Mesenchymal stem cell (in vitro differentiated cells and primary cell): ENCODE data around the gene HIGD1C.

ENCODE experiments used
- DNase-seq: peaks from one replicate; pipeline ENCODE4 v3.0.0-alpha.2; 2013
- H2AFZ ChIP-seq: one replicate; pipeline ENCODE4 v1.6.1; 2013; ENCODE audit warnings: low read depth, mild to moderate bottlenecking, control low read depth, inconsistent platforms, low read length, moderate library complexity
- H2AK5ac ChIP-seq: 2 replicates; pipeline ENCODE4 v1.6.1; 2013; ENCODE audit warnings: low read length, moderate library complexity, mild to moderate bottlenecking, inconsistent platforms; ENCODE audit not compliant: severe bottlenecking
- H2BK120ac ChIP-seq: one replicate; pipeline ENCODE4 v1.6.1; 2013; ENCODE audit warnings: low read depth, mild to moderate bottlenecking, inconsistent platforms, low read length, moderate library complexity
- H2BK12ac ChIP-seq, 2 experiments: one replicate each; pipeline ENCODE4 v1.6.1; 2013; ENCODE audit warnings: inconsistent platforms in 2 of 2, low read length in 2 of 2, mild to moderate bottlenecking in 2 of 2, moderate library complexity in 2 of 2, control low read depth in 1 of 2
- H2BK15ac ChIP-seq: one replicate; pipeline ENCODE4 v1.6.1; 2013; ENCODE audit warnings: mild to moderate bottlenecking, low read depth, inconsistent platforms; ENCODE audit not compliant: poor library complexity, severe bottlenecking
- H2BK5ac ChIP-seq: 2 replicates; pipeline ENCODE4 v1.6.1; 2013; ENCODE audit warnings: low read depth, mild to moderate bottlenecking, low read length, control low read depth, inconsistent platforms; ENCODE audit not compliant: poor library complexity, severe bottlenecking
- H3K14ac ChIP-seq, 2 experiments: one replicate each; pipeline ENCODE4 v1.6.1; 2013; ENCODE audit warnings: inconsistent platforms in 2 of 2, low read length in 2 of 2, control low read depth in 1 of 2, mild to moderate bottlenecking in 1 of 2, moderate library complexity in 1 of 2
- H3K18ac ChIP-seq, 2 experiments: one replicate each; pipeline ENCODE4 v1.6.1; 2013; ENCODE audit warnings: inconsistent platforms in 2 of 2, low read length in 2 of 2, control low read depth in 1 of 2, low read depth in 1 of 2, mild to moderate bottlenecking in 1 of 2
- H3K23ac ChIP-seq, 2 experiments: one replicate each; pipeline ENCODE4 v1.6.1; 2013; ENCODE audit warnings: inconsistent platforms in 2 of 2, low read length in 2 of 2, mild to moderate bottlenecking in 2 of 2, moderate library complexity in 2 of 2, control low read depth in 1 of 2
- H3K27ac ChIP-seq: 2 replicates; pipeline ENCODE4 v1.5.1; 2013; ENCODE audit warnings: mild to moderate bottlenecking, moderate library complexity, low read length, control low read depth, inconsistent platforms; ENCODE audit not compliant: poor library complexity, severe bottlenecking
- H3K27me3 ChIP-seq, 2 experiments: 2 replicates each; pipeline versions ENCODE4 v1.6.1 to v1.7.0; 2013; ENCODE audit warnings: low read length in 2 of 2, mild to moderate bottlenecking in 2 of 2, moderate library complexity in 2 of 2, control low read depth in 1 of 2, inconsistent platforms in 1 of 2; ENCODE audit not compliant: control insufficient read depth in 1 of 2, insufficient read depth in 1 of 2
- H3K36me3 ChIP-seq, 2 experiments: 2 replicates each; pipeline versions ENCODE4 v1.6.1 to v1.7.0; 2013; ENCODE audit warnings: low read length in 2 of 2, control low read depth in 1 of 2, inconsistent platforms in 1 of 2, low read depth in 1 of 2, mild to moderate bottlenecking in 1 of 2; ENCODE audit not compliant: insufficient read depth in 2 of 2, control insufficient read depth in 1 of 2
- H3K4ac ChIP-seq, 2 experiments: one replicate each; pipeline ENCODE4 v1.6.1; 2013; ENCODE audit warnings: inconsistent platforms in 2 of 2, low read length in 2 of 2, mild to moderate bottlenecking in 2 of 2, moderate library complexity in 2 of 2, control low read depth in 1 of 2, low read depth in 1 of 2
- H3K4me1 ChIP-seq: 2 replicates; pipeline ENCODE4 v1.6.1; 2013; ENCODE audit warnings: low read depth, low read length, control low read depth; ENCODE audit not compliant: control insufficient read depth, insufficient read depth
- H3K4me2 ChIP-seq: 2 replicates; pipeline ENCODE4 v1.6.1; 2013; ENCODE audit warnings: low read length, mild to moderate bottlenecking, inconsistent platforms; ENCODE audit not compliant: poor library complexity, severe bottlenecking
- H3K4me3 ChIP-seq, 2 experiments: 2 replicates each; pipeline versions ENCODE4 v1.5.1 to v1.7.0; 2013; ENCODE audit warnings: low read length in 2 of 2, mild to moderate bottlenecking in 2 of 2, control low read depth in 1 of 2, low read depth in 1 of 2; ENCODE audit not compliant: insufficient read depth in 1 of 2
- H3K79me1 ChIP-seq: replicated peaks from 2 replicates; pipeline ENCODE4 v1.6.1; 2013; ENCODE audit warnings: mild to moderate bottlenecking, control low read depth, low read length, inconsistent platforms; ENCODE audit not compliant: poor library complexity, severe bottlenecking
- H3K9ac ChIP-seq: 2 replicates; pipeline ENCODE4 v1.7.0; 2013; ENCODE audit warnings: mild to moderate bottlenecking, low read length, moderate library complexity
- H3K9me3 ChIP-seq: 2 replicates; pipeline ENCODE4 v1.7.0; 2013; ENCODE audit warnings: mild to moderate bottlenecking, low read length; ENCODE audit not compliant: control insufficient read depth
- H4K8ac ChIP-seq: one replicate; pipeline ENCODE4 v1.6.1; 2013; ENCODE audit warnings: inconsistent platforms, mild to moderate bottlenecking, low read length, moderate library complexity
- H4K91ac ChIP-seq: one replicate; pipeline ENCODE4 v1.6.1; 2013; ENCODE audit warnings: mild to moderate bottlenecking, low read length, inconsistent platforms
- WGBS: methylation state at CpG from one replicate; pipeline ENCODE4 v1.1.7; 2013; ENCODE audit warnings: mixed read lengths; 5-methylcytosine and 5-hydroxymethylcytosine counted together

HIGD1C gene

DNA sequence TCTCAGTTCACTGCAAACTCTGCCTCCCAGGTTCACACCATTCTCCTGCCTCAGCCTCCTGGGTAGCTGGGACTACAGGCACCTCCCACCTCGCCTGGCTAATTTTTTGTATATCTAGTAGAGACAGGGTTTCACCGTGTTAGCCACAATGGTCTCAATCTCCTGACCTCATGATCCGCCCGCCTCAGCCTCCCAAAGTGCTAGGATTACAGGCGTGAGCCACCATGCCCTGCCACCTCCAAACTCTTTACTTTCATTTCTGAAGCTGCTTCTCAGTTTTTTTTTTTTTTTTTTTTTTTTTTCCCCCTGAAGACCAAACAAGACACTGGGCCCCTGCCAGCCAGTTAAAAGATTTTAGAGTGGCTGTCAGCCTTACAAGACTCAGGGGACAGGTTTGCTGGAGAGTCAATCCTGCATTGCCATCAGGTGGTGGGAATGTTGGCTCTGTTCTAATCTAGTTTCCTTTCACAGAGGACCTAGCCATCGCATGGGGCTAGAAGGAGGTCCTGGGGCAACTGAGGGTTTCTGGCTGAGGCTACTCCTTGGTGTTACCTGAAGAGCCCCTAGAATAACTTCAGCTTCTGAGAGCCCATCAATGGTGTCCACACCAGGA lies 37.4 kb upstream of the HIGD1C start:
- no peaks in the 10 kb centered on the region for H3K4me1 ChIP-seq
- no peak overlapping the region for H2BK120ac ChIP-seq
- H3K79me1 ChIP-seq, result no peaks in the 10 kb centered on the region
- WGBS, result 91% methylated on average over 6 of the region's 6 CpGs
- no peak overlapping the region for H2AK5ac ChIP-seq
- H3K14ac ChIP-seq, result no peak overlapping the region
- H3K4ac ChIP-seq, result no peak overlapping the region
- no peaks in the 10 kb centered on the region for H3K36me3 ChIP-seq
- H3K9ac ChIP-seq, result no peak overlapping the region
- no peak overlapping the region for H3K4me2 ChIP-seq
- H3K4me3 ChIP-seq, result no peak overlapping the region
- H3K9me3 ChIP-seq, result peaks cover 52% of the 10 kb centered on the region
- H3K18ac ChIP-seq, result no peak overlapping the region
- DNase-seq, result no peak
- no peak overlapping the region for H3K23ac ChIP-seq
- H2BK15ac ChIP-seq, result no peak overlapping the region
- H3K27me3 ChIP-seq, result no peaks in the 10 kb centered on the region
- no peak overlapping the region for H4K8ac ChIP-seq
- H4K91ac ChIP-seq, result no peak overlapping the region
- H2BK12ac ChIP-seq, result no peak overlapping the region
- H2BK5ac ChIP-seq, result no peak overlapping the region
- no peak overlapping the region for H2AFZ ChIP-seq
- H3K27ac ChIP-seq, result no peak overlapping the region

DNA sequence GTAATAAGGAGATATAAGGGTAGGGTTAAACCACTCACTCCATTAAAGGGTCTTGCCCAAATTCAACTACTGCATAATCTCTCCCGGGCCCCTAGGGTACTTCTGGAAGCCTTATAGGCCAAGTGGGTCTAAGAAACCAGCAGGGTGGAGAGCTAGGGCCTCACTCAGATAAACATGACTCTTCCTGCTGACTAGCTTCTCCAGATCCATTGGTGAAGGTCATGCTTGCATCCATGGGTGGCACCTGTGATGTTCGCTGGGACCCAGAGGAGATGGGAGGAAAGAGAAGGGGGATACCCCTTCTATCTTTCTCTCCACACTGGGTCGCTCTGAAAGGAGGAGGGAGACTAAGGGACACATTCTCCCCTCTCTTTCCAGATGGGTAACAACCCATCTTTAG lies 36.1 kb upstream of the HIGD1C start:
- no peak overlapping the region for H4K91ac ChIP-seq
- no peak overlapping the region for H3K4me2 ChIP-seq
- H3K23ac ChIP-seq, result no peak overlapping the region
- H4K8ac ChIP-seq, result no peak overlapping the region
- no peak overlapping the region for H3K27ac ChIP-seq
- DNase-seq, result no peak
- no peak overlapping the region for H2BK12ac ChIP-seq
- H2BK15ac ChIP-seq, result no peak overlapping the region
- no peak overlapping the region for H3K14ac ChIP-seq
- H3K36me3 ChIP-seq, result no peaks in the 10 kb centered on the region
- H3K9me3 ChIP-seq, result peaks cover 43% of the 10 kb centered on the region
- no peak overlapping the region for H2BK120ac ChIP-seq
- no peaks in the 10 kb centered on the region for H3K79me1 ChIP-seq
- no peak overlapping the region for H2AK5ac ChIP-seq
- no peak overlapping the region for H3K4me3 ChIP-seq
- no peak overlapping the region for H2AFZ ChIP-seq
- WGBS, result 86% methylated on average over 3 of the region's 3 CpGs
- no peak overlapping the region for H2BK5ac ChIP-seq
- H3K4me1 ChIP-seq, result no peaks in the 10 kb centered on the region
- H3K27me3 ChIP-seq, result no peaks in the 10 kb centered on the region
- no peak overlapping the region for H3K18ac ChIP-seq
- H3K4ac ChIP-seq, result no peak overlapping the region
- no peak overlapping the region for H3K9ac ChIP-seq

DNA sequence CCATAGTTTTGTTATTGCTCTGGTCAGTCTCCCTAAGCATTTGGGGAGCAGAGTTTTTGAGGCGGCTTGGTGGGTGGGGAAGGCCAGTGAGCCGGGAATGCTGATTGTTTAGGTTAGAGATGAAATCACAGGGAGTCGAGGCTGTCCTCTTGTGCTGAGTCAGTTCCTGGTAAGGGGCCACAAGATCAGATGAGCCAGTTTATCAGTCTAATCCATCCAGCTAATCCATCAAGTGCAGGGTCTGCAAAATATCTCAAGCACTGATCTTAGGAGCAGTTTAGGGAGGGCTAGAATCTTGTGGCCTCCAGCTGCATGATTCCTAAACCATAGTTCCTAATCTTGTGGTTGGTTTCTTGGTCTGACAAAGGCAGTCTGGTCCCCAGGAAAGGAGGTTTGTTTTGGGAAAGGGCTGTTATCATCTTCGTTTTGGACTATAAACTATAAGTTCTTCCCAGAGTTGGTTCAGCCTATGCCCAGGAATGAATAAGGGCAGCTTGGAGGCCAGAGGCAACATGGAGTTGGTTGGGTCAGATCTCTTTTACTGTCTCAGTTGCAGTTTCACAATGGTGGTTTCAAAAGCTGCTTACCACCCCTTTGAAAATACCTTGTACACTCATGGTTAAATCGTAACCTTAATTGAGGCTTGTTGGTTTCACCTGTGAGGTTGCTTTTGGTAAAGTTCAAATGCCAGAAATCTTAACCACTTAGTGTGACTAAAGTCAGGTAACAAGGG lies 33.6 kb upstream of the HIGD1C start:
- Histone ChIP-seq H2BK15ac (no peak overlapping the region), H2BK120ac (peak overlapping the region; percentile 61), H3K27ac (no peak overlapping the region), H3K36me3 (no peaks in the 10 kb centered on the region), H3K18ac (peak overlapping the region; percentile 6 to 74), H3K14ac (no peak overlapping the region), H3K4me2 (no peak overlapping the region), H3K4ac (peak overlapping the region in 1 of 2 experiments; percentile 78), H4K91ac (no peak overlapping the region), H2BK12ac (peak overlapping the region; percentile 38 to 54), H2AK5ac (no peak overlapping the region), H2BK5ac (no peak overlapping the region), H3K79me1 (no peaks in the 10 kb centered on the region), H4K8ac (peak overlapping the region; percentile 56), H3K9me3 (peaks cover 22% of the 10 kb centered on the region), H3K27me3 (no peaks in the 10 kb centered on the region), H3K9ac (no peak overlapping the region), H3K4me3 (no peak overlapping the region), H3K4me1 (no peaks in the 10 kb centered on the region), H3K23ac (no peak overlapping the region), H2AFZ (no peak overlapping the region)
- DNase-seq, result peak; percentile 43
- 35% methylated on average over 5 of the region's 5 CpGs for WGBS

DNA sequence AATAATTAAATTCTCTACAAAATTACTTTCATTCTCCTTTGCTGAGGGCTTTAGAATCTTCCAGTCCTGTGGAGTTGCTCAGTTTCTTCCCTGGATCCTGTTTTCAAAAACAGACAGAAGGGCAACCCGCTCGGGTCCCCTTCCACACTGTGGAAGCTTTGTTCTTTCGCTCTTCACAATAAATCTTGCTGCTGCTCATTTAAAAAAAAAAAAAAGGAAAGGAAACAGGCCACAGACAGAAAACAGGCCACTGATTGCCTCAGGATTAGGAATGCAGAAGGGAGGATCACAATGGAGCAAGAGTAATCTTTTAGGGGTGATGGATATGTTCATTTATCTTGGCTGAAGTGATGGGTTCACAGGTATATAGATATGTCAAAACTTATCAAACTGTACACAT lies 29.5 kb upstream of the HIGD1C start:
- H2BK5ac ChIP-seq, result no peak overlapping the region
- 0% methylated on average over 2 of the region's 3 CpGs for WGBS

More for the DNA sequence above, 29.5 kb upstream of the HIGD1C start:
- no peak overlapping the region for H3K4ac ChIP-seq
- H3K23ac ChIP-seq, result no peak overlapping the region
- H2BK12ac ChIP-seq, result no peak overlapping the region
- peaks cover 6% of the 10 kb centered on the region for H3K4me1 ChIP-seq
- peak overlapping the region; percentile 94 for H3K9ac ChIP-seq
- no peak overlapping the region for H2BK120ac ChIP-seq
- H3K14ac ChIP-seq, result no peak overlapping the region
- H3K27me3 ChIP-seq, result no peaks in the 10 kb centered on the region
- H4K91ac ChIP-seq, result no peak overlapping the region
- no peak overlapping the region for H2AFZ ChIP-seq
- H3K9me3 ChIP-seq, result no peaks in the 10 kb centered on the region
- no peak overlapping the region for H3K4me2 ChIP-seq
- peak; percentile 84 for DNase-seq
- H3K36me3 ChIP-seq, result no peaks in the 10 kb centered on the region
- H2BK15ac ChIP-seq, result no peak overlapping the region
- H3K4me3 ChIP-seq, result no peak overlapping the region
- H4K8ac ChIP-seq, result no peak overlapping the region
- no peak overlapping the region for H2AK5ac ChIP-seq
- no peak overlapping the region for H3K27ac ChIP-seq
- H3K18ac ChIP-seq, result no peak overlapping the region
- no peaks in the 10 kb centered on the region for H3K79me1 ChIP-seq
